ENCODE results near the gene EIF3CL. TPM values are rescaled to one million over a fixed set of nuclear protein-coding genes. Genes with fewer than 3 reads are reported as not detected.
"Not testable (repeated sequence)": the region's sequence is repeated elsewhere in the genome, so short reads cannot be mapped to it uniquely, and the experiment has no call there.

The EIF3CL gene
- total RNA-seq, 1 donor from 2014 or later = 35.6 TPM

- not testable (repeated sequence) for DNase-seq (ENCODE audit: low spot score); H3K27me3 Mint-ChIP-seq (ENCODE audit: unreplicated experiment); H3K4me1 Mint-ChIP-seq (ENCODE audit: unreplicated experiment); H3K36me3 Mint-ChIP-seq (ENCODE audit: low read depth, unreplicated experiment); H3K27ac Mint-ChIP-seq (ENCODE audit: unreplicated experiment); H3K4me3 Mint-ChIP-seq (ENCODE audit: unreplicated experiment); H3K9me3 Mint-ChIP-seq (ENCODE audit: unreplicated experiment)
Measured at GRCh38 chr16:28413585-28413984, 9.9 kb upstream of the EIF3CL start.

GRCh38 chr16:28392054-28392453 is 11.6 kb downstream of the EIF3CL start:
- H3K4me3 Mint-ChIP-seq (ENCODE audit: unreplicated experiment); H3K27me3 Mint-ChIP-seq (ENCODE audit: unreplicated experiment); H3K36me3 Mint-ChIP-seq (ENCODE audit: low read depth, unreplicated experiment); H3K27ac Mint-ChIP-seq (ENCODE audit: unreplicated experiment); DNase-seq (ENCODE audit: low spot score); H3K4me1 Mint-ChIP-seq (ENCODE audit: unreplicated experiment); H3K9me3 Mint-ChIP-seq (ENCODE audit: unreplicated experiment): not testable (repeated sequence)

GRCh38 chr16:28382177-28382867 is 21.3 kb downstream of the EIF3CL start:
- H3K27ac Mint-ChIP-seq (ENCODE audit: unreplicated experiment); H3K4me1 Mint-ChIP-seq (ENCODE audit: unreplicated experiment); H3K27me3 Mint-ChIP-seq (ENCODE audit: unreplicated experiment); H3K4me3 Mint-ChIP-seq (ENCODE audit: unreplicated experiment); H3K9me3 Mint-ChIP-seq (ENCODE audit: unreplicated experiment); DNase-seq (ENCODE audit: low spot score); H3K36me3 Mint-ChIP-seq (ENCODE audit: low read depth, unreplicated experiment): not testable (repeated sequence)

GRCh38 chr16:28377822-28378221 is 25.8 kb downstream of the EIF3CL start:
- H3K4me3 Mint-ChIP-seq (ENCODE audit: unreplicated experiment); H3K27me3 Mint-ChIP-seq (ENCODE audit: unreplicated experiment); DNase-seq (ENCODE audit: low spot score); H3K9me3 Mint-ChIP-seq (ENCODE audit: unreplicated experiment); H3K4me1 Mint-ChIP-seq (ENCODE audit: unreplicated experiment); H3K27ac Mint-ChIP-seq (ENCODE audit: unreplicated experiment); H3K36me3 Mint-ChIP-seq (ENCODE audit: low read depth, unreplicated experiment): not testable (repeated sequence)

GRCh38 chr16:28377108-28377625 is 26.5 kb downstream of the EIF3CL start:
- H3K4me1 Mint-ChIP-seq (ENCODE audit: unreplicated experiment); H3K27me3 Mint-ChIP-seq (ENCODE audit: unreplicated experiment); H3K27ac Mint-ChIP-seq (ENCODE audit: unreplicated experiment); H3K36me3 Mint-ChIP-seq (ENCODE audit: low read depth, unreplicated experiment); H3K4me3 Mint-ChIP-seq (ENCODE audit: unreplicated experiment); DNase-seq (ENCODE audit: low spot score); H3K9me3 Mint-ChIP-seq (ENCODE audit: unreplicated experiment): not testable (repeated sequence)

- H3K4me1 Mint-ChIP-seq (ENCODE audit: unreplicated experiment); H3K27me3 Mint-ChIP-seq (ENCODE audit: unreplicated experiment); H3K36me3 Mint-ChIP-seq (ENCODE audit: low read depth, unreplicated experiment); H3K9me3 Mint-ChIP-seq (ENCODE audit: unreplicated experiment); DNase-seq (ENCODE audit: low spot score); H3K4me3 Mint-ChIP-seq (ENCODE audit: unreplicated experiment); H3K27ac Mint-ChIP-seq (ENCODE audit: unreplicated experiment): not testable (repeated sequence)
Measured at GRCh38 chr16:28375115-28375514, 28.5 kb downstream of the EIF3CL start.

DNA sequence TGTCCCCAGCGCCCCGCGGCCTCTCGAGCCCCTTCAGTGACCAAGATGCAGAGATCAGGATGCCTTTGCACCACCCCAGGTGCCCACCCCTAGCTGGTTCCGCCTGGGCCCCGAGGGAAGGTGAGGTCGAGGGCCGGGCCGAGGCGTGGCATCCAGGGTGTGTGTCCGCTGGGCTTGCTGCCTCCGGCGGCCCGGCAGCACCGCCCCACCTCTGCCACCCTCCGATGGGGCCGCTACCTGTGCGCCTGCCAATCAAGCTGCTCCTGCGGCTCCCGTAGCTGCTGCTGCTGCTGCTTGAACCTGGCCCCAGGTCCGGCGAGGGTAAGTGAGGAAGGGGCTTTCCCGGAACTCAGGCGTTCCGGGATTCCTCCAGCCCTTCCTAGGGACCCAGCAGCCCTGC is 29.4 kb downstream of the EIF3CL start:
- H3K36me3 Mint-ChIP-seq (ENCODE audit: low read depth, unreplicated experiment); H3K9me3 Mint-ChIP-seq (ENCODE audit: unreplicated experiment); DNase-seq (ENCODE audit: low spot score); H3K27me3 Mint-ChIP-seq (ENCODE audit: unreplicated experiment); H3K4me1 Mint-ChIP-seq (ENCODE audit: unreplicated experiment); H3K27ac Mint-ChIP-seq (ENCODE audit: unreplicated experiment); H3K4me3 Mint-ChIP-seq (ENCODE audit: unreplicated experiment): not testable (repeated sequence)

DNA sequence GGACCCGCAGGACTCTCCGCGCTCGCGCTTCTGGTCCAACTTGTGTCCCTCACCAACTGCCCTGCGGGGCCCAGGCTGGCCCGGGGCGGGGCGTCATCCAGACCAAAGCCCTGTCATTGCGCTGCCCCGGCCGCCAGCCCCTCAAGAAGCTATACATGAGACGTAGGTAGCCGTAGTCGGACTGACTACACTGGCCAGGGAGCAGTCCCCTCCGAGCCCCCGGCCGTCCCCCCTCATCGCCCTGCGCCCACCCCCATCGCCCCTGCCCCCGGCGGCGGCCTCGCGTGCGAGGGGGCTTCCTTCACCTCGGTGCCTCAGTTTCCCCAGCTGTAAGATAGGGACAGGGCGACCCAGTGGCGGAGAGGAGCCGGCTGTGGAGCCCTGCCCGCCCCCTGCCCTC is 35.7 kb downstream of the EIF3CL start:
- not testable (repeated sequence) for H3K4me3 Mint-ChIP-seq (ENCODE audit: unreplicated experiment); H3K4me1 Mint-ChIP-seq (ENCODE audit: unreplicated experiment); H3K27me3 Mint-ChIP-seq (ENCODE audit: unreplicated experiment); H3K9me3 Mint-ChIP-seq (ENCODE audit: unreplicated experiment); H3K36me3 Mint-ChIP-seq (ENCODE audit: low read depth, unreplicated experiment); H3K27ac Mint-ChIP-seq (ENCODE audit: unreplicated experiment); DNase-seq (ENCODE audit: low spot score)

DNA sequence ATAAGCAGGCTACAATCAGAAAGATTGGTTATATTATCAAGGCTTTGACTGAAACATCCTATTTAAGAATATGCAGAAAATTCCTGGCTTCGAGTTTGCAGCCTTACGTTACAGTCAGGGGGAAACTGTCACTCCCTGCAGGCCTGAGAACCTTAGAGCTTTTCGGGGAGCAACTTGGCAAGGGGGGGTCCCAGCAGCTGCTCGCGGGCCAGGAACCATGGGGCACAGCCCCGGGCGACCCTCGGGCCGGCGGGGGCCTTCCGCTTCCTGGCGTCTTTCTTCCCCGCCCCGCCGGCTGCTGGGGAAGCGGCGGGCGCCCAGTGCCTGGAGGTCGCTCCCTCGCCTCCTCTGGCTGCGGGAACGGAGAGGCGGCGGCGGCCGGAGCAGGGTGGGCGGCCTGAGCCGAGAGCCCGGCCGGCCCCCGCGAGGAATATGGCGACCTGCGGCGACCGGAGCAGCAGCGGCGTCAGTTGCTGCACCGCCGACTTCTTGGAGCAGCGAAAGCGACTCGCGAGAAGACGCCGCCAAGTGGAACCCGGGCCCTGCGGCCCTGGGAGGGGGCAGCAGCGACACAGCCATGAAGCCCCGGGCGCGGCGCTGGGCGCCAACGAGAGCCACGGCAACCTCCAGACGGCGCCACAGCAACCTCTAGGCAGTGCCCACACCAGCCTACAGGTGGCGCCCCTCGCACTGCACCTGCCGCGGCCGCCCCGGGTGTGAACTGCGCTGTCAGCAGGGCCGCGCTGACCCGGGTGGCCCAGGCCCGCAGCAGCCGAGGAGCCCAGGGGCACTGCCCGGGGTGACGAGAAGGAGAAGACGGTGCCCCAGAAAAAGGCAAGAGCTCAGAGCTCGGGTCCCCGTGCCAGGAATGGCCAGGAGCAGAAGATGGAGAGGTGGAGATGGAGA is 39.1 kb downstream of the EIF3CL start:
- not testable (repeated sequence) for DNase-seq (ENCODE audit: low spot score); H3K27ac Mint-ChIP-seq (ENCODE audit: unreplicated experiment); H3K36me3 Mint-ChIP-seq (ENCODE audit: low read depth, unreplicated experiment); H3K27me3 Mint-ChIP-seq (ENCODE audit: unreplicated experiment); H3K9me3 Mint-ChIP-seq (ENCODE audit: unreplicated experiment); H3K4me1 Mint-ChIP-seq (ENCODE audit: unreplicated experiment); H3K4me3 Mint-ChIP-seq (ENCODE audit: unreplicated experiment)

- H3K4me1 Mint-ChIP-seq (ENCODE audit: unreplicated experiment); H3K4me3 Mint-ChIP-seq (ENCODE audit: unreplicated experiment); H3K27ac Mint-ChIP-seq (ENCODE audit: unreplicated experiment); DNase-seq (ENCODE audit: low spot score); H3K36me3 Mint-ChIP-seq (ENCODE audit: low read depth, unreplicated experiment); H3K27me3 Mint-ChIP-seq (ENCODE audit: unreplicated experiment); H3K9me3 Mint-ChIP-seq (ENCODE audit: unreplicated experiment): not testable (repeated sequence)
Measured at GRCh38 chr16:28363408-28363807, 40.2 kb downstream of the EIF3CL start, which contains the start of gene NPIPB6. Gene NPIPB6 (minus strand): TSS chr16:28363508. CDS start chr16:28362822, 686 bp downstream.

DNA sequence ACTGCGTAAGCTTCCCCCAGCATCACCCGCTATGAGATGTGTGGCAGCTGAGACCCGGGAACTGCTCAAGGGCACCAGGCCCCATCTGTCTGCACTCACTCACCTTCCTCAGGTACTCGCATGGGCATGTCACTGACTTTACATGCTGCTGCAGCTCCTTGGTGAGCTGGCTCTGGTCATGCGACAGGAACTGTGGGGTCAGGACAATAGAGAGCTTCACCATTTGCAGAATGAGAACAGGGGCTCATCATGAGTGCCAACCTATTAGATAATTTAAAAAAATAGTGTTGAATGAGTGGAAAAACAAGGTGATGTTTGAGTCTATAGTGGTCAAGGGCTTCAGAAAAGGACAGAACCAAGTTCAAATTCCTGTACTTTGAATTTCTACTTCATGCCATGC is 41.0 kb downstream of the EIF3CL start:
- H3K27me3 Mint-ChIP-seq (ENCODE audit: unreplicated experiment); H3K4me3 Mint-ChIP-seq (ENCODE audit: unreplicated experiment); H3K36me3 Mint-ChIP-seq (ENCODE audit: low read depth, unreplicated experiment); H3K4me1 Mint-ChIP-seq (ENCODE audit: unreplicated experiment); H3K27ac Mint-ChIP-seq (ENCODE audit: unreplicated experiment); DNase-seq (ENCODE audit: low spot score); H3K9me3 Mint-ChIP-seq (ENCODE audit: unreplicated experiment): not testable (repeated sequence)

- not testable (repeated sequence) for H3K4me3 Mint-ChIP-seq (ENCODE audit: unreplicated experiment); DNase-seq (ENCODE audit: low spot score); H3K36me3 Mint-ChIP-seq (ENCODE audit: low read depth, unreplicated experiment); H3K27ac Mint-ChIP-seq (ENCODE audit: unreplicated experiment); H3K9me3 Mint-ChIP-seq (ENCODE audit: unreplicated experiment); H3K4me1 Mint-ChIP-seq (ENCODE audit: unreplicated experiment); H3K27me3 Mint-ChIP-seq (ENCODE audit: unreplicated experiment)
Measured at GRCh38 chr16:28338230-28338629, 65.4 kb downstream of the EIF3CL start.

All from endothelial cell (in vitro differentiated cells).